Glutamatergic neuron (in vitro differentiated cells): ENCODE data around the gene HOXB5. TPM values are rescaled to one million over a fixed set of nuclear protein-coding genes. Genes with fewer than 3 reads are reported as not detected.
A peak's percentile ranks its signal among the peaks of the same experiment; 100 is the strongest.

Experiments
- DNase-seq: peaks from one replicate; pipeline ENCODE4 v3.0.0; 2022
- H3K27ac Mint-ChIP-seq: one replicate; pipeline ENCODE4 v1.8.0; 2020; ENCODE audit warnings: mild to moderate bottlenecking, mixed read lengths, inconsistent platforms; ENCODE audit not compliant: unreplicated experiment
- H3K27me3 Mint-ChIP-seq: one replicate; pipeline ENCODE4 v1.8.0; 2020; ENCODE audit warnings: mild to moderate bottlenecking, moderate library complexity, mixed read lengths, inconsistent platforms; ENCODE audit not compliant: unreplicated experiment
- H3K36me3 Mint-ChIP-seq: one replicate; pipeline ENCODE4 v1.8.0; 2020; ENCODE audit warnings: mild to moderate bottlenecking, mixed read lengths, inconsistent platforms; ENCODE audit not compliant: unreplicated experiment
- H3K4me1 Mint-ChIP-seq: one replicate; pipeline ENCODE4 v1.8.0; 2020; ENCODE audit warnings: mild to moderate bottlenecking, low read depth, mixed read lengths, inconsistent platforms; ENCODE audit not compliant: unreplicated experiment
- H3K4me3 Mint-ChIP-seq: one replicate; pipeline ENCODE4 v1.8.0; 2020; ENCODE audit warnings: mild to moderate bottlenecking, mixed read lengths, inconsistent platforms; ENCODE audit not compliant: unreplicated experiment
- H3K9me3 Mint-ChIP-seq: one replicate; pipeline ENCODE4 v1.8.0; 2020; ENCODE audit warnings: mild to moderate bottlenecking, moderate library complexity, mixed read lengths, inconsistent platforms; ENCODE audit not compliant: unreplicated experiment
- total RNA-seq: library from RNA; stranded (reverse); fragmentation: NEBNext Ultra II Directional; extraction: Animal tissue kit (Norgen Biotek cat#: 25700); gene quantifications from one replicate; pipeline ENCODE4 v1.2.1, GENCODE V29; 2021; ENCODE audit not compliant: unreplicated experiment
- TF ChIP-seq, protein P1 (sequence below): fragments of 200-600 bp; sonication (generic); IDR thresholded peaks from one replicate; pipeline ENCODE4 v1.5.0; 2021; ENCODE audit not compliant: partially characterized antibody, unreplicated experiment

HOXB5 gene
- total RNA-seq, 1 donor from 2014 or later = not detected

- Mint-ChIP-seq H3K27me3 (peaks cover 59% of the 10 kb centered on the region), H3K27ac (no peak within 1 kb of the TSS), H3K9me3 (peaks cover 17% of the 10 kb centered on the region), H3K36me3 (no peaks in the 10 kb centered on the region), H3K4me3 (no peak within 1 kb of the TSS), H3K4me1 (peaks cover 6% of the 10 kb centered on the region)
- TF ChIP-seq, protein P1, sequence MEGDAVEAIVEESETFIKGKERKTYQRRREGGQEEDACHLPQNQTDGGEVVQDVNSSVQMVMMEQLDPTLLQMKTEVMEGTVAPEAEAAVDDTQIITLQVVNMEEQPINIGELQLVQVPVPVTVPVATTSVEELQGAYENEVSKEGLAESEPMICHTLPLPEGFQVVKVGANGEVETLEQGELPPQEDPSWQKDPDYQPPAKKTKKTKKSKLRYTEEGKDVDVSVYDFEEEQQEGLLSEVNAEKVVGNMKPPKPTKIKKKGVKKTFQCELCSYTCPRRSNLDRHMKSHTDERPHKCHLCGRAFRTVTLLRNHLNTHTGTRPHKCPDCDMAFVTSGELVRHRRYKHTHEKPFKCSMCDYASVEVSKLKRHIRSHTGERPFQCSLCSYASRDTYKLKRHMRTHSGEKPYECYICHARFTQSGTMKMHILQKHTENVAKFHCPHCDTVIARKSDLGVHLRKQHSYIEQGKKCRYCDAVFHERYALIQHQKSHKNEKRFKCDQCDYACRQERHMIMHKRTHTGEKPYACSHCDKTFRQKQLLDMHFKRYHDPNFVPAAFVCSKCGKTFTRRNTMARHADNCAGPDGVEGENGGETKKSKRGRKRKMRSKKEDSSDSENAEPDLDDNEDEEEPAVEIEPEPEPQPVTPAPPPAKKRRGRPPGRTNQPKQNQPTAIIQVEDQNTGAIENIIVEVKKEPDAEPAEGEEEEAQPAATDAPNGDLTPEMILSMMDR = no peak
- no peak for DNase-seq
Observed at GRCh38 chr17:48615047-48615962, 21.7 kb upstream of the HOXB5 start, which contains the start of gene HOXB8. Gene HOXB8 (minus strand): TSS chr17:48615292. CDS start chr17:48614704, 588 bp downstream.

DNA sequence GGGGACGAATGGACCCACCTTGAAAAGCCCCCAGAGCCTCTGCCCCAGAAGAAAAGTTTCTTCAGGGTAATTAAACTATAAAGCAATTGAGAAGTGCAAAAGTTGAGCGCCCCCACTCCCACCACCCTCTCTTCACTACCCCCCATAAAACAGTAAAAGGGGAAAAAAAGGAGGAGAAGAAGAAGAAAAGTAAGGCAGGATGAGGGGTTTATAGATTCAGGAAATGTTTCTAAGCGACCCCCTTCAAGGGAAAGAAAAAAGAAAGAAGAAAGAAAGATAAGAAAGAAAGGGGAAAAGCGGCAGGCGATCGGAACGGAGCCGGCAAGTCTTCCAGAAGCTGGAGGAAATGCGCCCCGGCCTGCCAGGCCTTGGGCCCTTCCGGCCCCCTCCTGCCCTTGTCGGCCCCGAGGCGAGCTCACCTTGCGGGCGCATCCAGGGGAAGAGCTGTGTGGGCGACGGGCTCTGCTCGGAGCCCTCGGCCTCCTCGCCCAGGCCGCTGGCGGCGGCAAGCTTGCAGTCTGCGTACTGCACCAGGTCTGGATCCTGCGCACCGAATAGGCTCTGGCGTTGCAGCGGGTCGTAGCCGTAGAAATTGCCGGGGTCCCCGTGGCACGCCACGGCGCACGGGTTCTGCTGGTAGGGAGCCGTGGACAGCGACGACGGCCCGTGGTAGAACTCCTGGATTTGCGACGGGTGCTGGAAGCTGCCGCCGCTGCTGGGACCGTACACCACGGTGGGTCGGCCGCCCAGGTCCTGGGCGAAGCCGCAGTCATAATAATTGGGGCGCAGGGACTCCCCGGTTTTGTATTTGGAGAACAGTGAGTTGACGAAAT, 20.5 kb upstream of the HOXB5 start:
- Mint-ChIP-seq H3K27me3 (peaks cover 58% of the 10 kb centered on the region), H3K4me3 (no peak overlapping the region), H3K4me1 (peaks cover 4% of the 10 kb centered on the region), H3K9me3 (peaks cover 17% of the 10 kb centered on the region), H3K27ac (no peak overlapping the region), H3K36me3 (no peaks in the 10 kb centered on the region)
- TF ChIP-seq, protein P1 = no peak
- no peak for DNase-seq

- peaks cover 57% of the 10 kb centered on the region for H3K27me3 Mint-ChIP-seq
- H3K9me3 Mint-ChIP-seq = peaks cover 15% of the 10 kb centered on the region
- H3K4me1 Mint-ChIP-seq = peaks cover 3% of the 10 kb centered on the region
- no peak overlapping the region for H3K27ac Mint-ChIP-seq
- DNase-seq = peak; percentile 52
- H3K4me3 Mint-ChIP-seq = peak overlapping the region; percentile 81
- TF ChIP-seq, protein P1 = no peak
- H3K36me3 Mint-ChIP-seq = no peaks in the 10 kb centered on the region
Observed at GRCh38 chr17:48612854-48613691, 19.5 kb upstream of the HOXB5 start.

DNA sequence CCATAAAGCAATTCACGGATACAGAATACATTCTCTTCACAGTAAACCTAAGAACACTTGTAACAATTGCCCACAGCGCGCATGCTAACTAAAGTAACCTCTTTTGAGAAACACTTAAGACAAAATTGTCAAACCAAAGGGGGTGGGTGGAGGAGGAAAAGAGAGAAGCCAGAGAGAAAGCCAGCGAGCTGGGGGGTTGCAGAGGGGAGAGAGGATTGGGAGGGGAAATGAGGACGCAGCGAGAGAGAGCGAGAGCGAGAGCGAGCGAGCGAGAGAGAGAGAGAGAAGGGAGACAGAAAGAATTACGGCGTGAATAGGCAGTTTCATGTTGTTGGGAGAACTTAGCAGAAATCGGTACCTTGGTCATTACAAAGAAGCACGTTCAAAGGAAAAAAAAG, 18.9 kb upstream of the HOXB5 start:
- no peaks in the 10 kb centered on the region for H3K36me3 Mint-ChIP-seq
- peaks cover 18% of the 10 kb centered on the region for H3K9me3 Mint-ChIP-seq
- DNase-seq = no peak
- peak overlapping the region; percentile 34 for H3K4me3 Mint-ChIP-seq
- no peak overlapping the region for H3K27ac Mint-ChIP-seq
- TF ChIP-seq, protein P1 = no peak
- peaks cover 3% of the 10 kb centered on the region for H3K4me1 Mint-ChIP-seq
- H3K27me3 Mint-ChIP-seq = peaks cover 60% of the 10 kb centered on the region
